Epithelial cell of prostate (primary cell): ENCODE data around the gene TSHZ2.
"Not testable (repeated sequence)": the region's sequence is repeated elsewhere in the genome, so short reads cannot be mapped to it uniquely, and the experiment has no call there.

Experiments
- DNase-seq: peaks from one replicate; pipeline ENCODE4 v3.0.0-alpha.2; 2011; ENCODE audit warnings: low read depth, low spot score
- H3K27ac ChIP-seq: fragments of 450-650 bp; 2 replicates; pipeline ENCODE4 v1.5.1; 2017; ENCODE audit warnings: mild to moderate bottlenecking

TSHZ2 gene

GRCh38 chr20:53079261-53079691 is 107.1 kb downstream of the TSHZ2 start:
- DNase-seq: no peak
- no peak overlapping the region for H3K27ac ChIP-seq

GRCh38 chr20:53079828-53080686 is 107.9 kb downstream of the TSHZ2 start:
- H3K27ac ChIP-seq: peak overlapping the region; percentile 86
- no peak for DNase-seq

GRCh38 chr20:53080687-53080962 is 108.5 kb downstream of the TSHZ2 start:
- peak overlapping the region; percentile 86 for H3K27ac ChIP-seq
- DNase-seq: no peak

- peak; percentile 79 for DNase-seq
- H3K27ac ChIP-seq: peak overlapping the region; percentile 86
Measured at GRCh38 chr20:53080969-53081871, 109.1 kb downstream of the TSHZ2 start.

- no peak for DNase-seq
- H3K27ac ChIP-seq: peak overlapping the region; percentile 86
Measured at GRCh38 chr20:53081916-53082863, 110.0 kb downstream of the TSHZ2 start.

GRCh38 chr20:53083411-53083810 is 111.3 kb downstream of the TSHZ2 start:
- H3K27ac ChIP-seq: no peak overlapping the region
- DNase-seq: no peak

- no peak overlapping the region for H3K27ac ChIP-seq
- DNase-seq: no peak
Measured at GRCh38 chr20:53084408-53084997, 112.3 kb downstream of the TSHZ2 start.

- H3K27ac ChIP-seq: no peak overlapping the region
- DNase-seq: no peak
Measured at GRCh38 chr20:53085720-53086119, 113.6 kb downstream of the TSHZ2 start.

GRCh38 chr20:53087037-53087777 is 115.0 kb downstream of the TSHZ2 start:
- no peak overlapping the region for H3K27ac ChIP-seq
- no peak for DNase-seq

GRCh38 chr20:53088786-53089185 is 116.6 kb downstream of the TSHZ2 start:
- no peak for DNase-seq
- H3K27ac ChIP-seq: no peak overlapping the region

GRCh38 chr20:53089851-53090250 is 117.7 kb downstream of the TSHZ2 start:
- not testable (repeated sequence) for H3K27ac ChIP-seq, DNase-seq

- no peak for DNase-seq
- H3K27ac ChIP-seq: no peak overlapping the region
Measured at GRCh38 chr20:53091789-53092188, 119.6 kb downstream of the TSHZ2 start.

- no peak overlapping the region for H3K27ac ChIP-seq
- no peak for DNase-seq
Measured at GRCh38 chr20:53092772-53093300, 120.7 kb downstream of the TSHZ2 start.

- DNase-seq: no peak
- no peak overlapping the region for H3K27ac ChIP-seq
Measured at GRCh38 chr20:53097371-53097770, 125.2 kb downstream of the TSHZ2 start.

GRCh38 chr20:53097791-53098190 is 125.6 kb downstream of the TSHZ2 start:
- no peak for DNase-seq
- no peak overlapping the region for H3K27ac ChIP-seq

GRCh38 chr20:53098621-53099020 is 126.5 kb downstream of the TSHZ2 start:
- H3K27ac ChIP-seq: no peak overlapping the region
- no peak for DNase-seq

GRCh38 chr20:53099856-53100255 is 127.7 kb downstream of the TSHZ2 start:
- no peak overlapping the region for H3K27ac ChIP-seq
- DNase-seq: no peak

GRCh38 chr20:53100476-53100911 is 128.3 kb downstream of the TSHZ2 start:
- DNase-seq: no peak
- H3K27ac ChIP-seq: no peak overlapping the region
